Measurements from ENCODE around the gene TRAFD1. TPM values are rescaled to one million over a fixed set of nuclear protein-coding genes. Genes with fewer than 3 reads are reported as not detected.

Gene TRAFD1
- total RNA-seq, 1 donor from 2014 or later: 27.5 TPM

DNA sequence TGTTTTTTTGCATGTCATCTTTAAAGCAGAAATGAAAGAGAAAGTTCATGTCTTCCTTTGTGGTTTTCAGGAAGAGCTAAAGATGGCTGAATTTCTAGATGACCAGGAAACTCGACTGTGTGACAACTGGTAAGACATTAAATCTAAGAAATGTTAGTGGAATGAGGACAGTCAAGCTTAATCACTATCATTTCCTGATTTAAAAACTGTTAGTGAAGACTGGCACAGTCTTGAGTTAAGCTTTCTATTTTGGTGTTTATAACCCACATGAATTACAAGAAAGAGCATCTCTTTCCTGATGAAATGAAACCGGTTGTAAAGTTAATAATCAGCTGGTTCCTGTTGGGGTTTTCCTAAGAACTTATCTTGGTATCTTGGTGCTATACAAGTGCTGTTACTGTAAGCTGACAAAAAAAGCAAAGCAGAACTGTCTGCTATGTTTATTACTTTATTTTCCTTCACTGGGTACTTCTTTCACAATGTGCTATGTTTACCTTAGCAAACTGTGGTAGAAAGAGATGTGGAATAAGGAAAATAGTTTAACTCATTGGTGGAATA, 5.2 kb downstream of the TRAFD1 start:
- no peaks in the 10 kb centered on the region for H3K27me3 Mint-ChIP-seq (ENCODE audit: low read depth)
- TF ChIP-seq CTCF (IDR thresholded peaks at IDR 0.05): no peak
- no peaks in the 10 kb centered on the region for H3K9me3 Mint-ChIP-seq (ENCODE audit: low read depth)
- H3K4me1 Mint-ChIP-seq (ENCODE audit: low read depth): peaks cover 35% of the 10 kb centered on the region
- peaks cover 6% of the 10 kb centered on the region for H3K36me3 Mint-ChIP-seq (ENCODE audit: low read depth)
- H3K4me3 Mint-ChIP-seq (ENCODE audit: unreplicated experiment): no peak overlapping the region
- peak overlapping the region; percentile 51 for H3K27ac Mint-ChIP-seq (ENCODE audit: unreplicated experiment)
- no peak for DNase-seq (ENCODE audit: low spot score)

DNA sequence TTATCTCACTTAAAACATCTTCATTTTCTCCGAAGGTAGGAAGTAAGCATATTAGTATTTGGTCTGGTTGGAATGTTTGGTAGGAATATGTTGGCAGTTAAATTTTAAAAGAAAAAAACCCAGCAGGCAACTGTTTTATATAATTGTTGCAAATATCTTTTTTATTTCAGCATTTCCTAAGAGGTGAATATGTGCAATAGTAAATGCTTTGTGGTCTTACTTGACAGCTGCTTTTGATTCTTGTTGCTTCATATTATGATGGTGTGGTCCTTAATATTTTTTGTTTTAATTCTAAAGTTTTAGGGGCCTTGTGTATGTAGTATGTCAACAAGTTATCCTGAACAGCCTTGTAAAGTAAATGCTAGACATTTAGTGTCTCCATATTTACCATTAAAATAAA, 6.3 kb downstream of the TRAFD1 start:
- peaks cover 7% of the 10 kb centered on the region for H3K36me3 Mint-ChIP-seq (ENCODE audit: low read depth)
- no peak for TF ChIP-seq CTCF (IDR thresholded peaks at IDR 0.05)
- no peak for DNase-seq (ENCODE audit: low spot score)
- no peaks in the 10 kb centered on the region for H3K9me3 Mint-ChIP-seq (ENCODE audit: low read depth)
- H3K27ac Mint-ChIP-seq (ENCODE audit: unreplicated experiment): no peak overlapping the region
- H3K27me3 Mint-ChIP-seq (ENCODE audit: low read depth): no peaks in the 10 kb centered on the region
- no peak overlapping the region for H3K4me3 Mint-ChIP-seq (ENCODE audit: unreplicated experiment)
- peaks cover 28% of the 10 kb centered on the region for H3K4me1 Mint-ChIP-seq (ENCODE audit: low read depth)

- DNase-seq (ENCODE audit: low spot score): no peak
- H3K4me3 Mint-ChIP-seq (ENCODE audit: unreplicated experiment): no peak overlapping the region
- H3K9me3 Mint-ChIP-seq (ENCODE audit: low read depth): no peaks in the 10 kb centered on the region
Observed at GRCh38 chr12:112133418-112133817, 8.1 kb downstream of the TRAFD1 start.

DNA sequence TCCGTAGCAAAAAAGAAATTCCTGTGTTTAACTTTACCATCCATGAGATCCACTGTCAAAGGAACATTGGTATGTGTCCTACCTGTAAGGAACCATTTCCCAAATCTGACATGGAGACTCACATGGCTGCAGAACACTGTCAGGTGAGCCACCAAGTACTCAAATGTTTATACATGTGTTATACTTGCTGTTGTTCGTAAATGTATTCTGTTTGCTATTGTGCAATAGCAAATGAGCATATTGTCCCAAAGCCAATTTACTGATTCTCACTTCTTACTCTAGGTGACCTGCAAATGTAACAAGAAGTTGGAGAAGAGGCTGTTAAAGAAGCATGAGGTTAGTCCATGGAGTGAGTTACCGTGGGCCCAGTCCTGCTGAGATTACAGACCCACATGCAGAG, 9.4 kb downstream of the TRAFD1 start:
- peaks cover 7% of the 10 kb centered on the region for H3K36me3 Mint-ChIP-seq (ENCODE audit: low read depth)
- no peak overlapping the region for H3K4me3 Mint-ChIP-seq (ENCODE audit: unreplicated experiment)
- DNase-seq (ENCODE audit: low spot score): no peak
- no peak overlapping the region for H3K27ac Mint-ChIP-seq (ENCODE audit: unreplicated experiment)
- H3K27me3 Mint-ChIP-seq (ENCODE audit: low read depth): no peaks in the 10 kb centered on the region
- peaks cover 13% of the 10 kb centered on the region for H3K4me1 Mint-ChIP-seq (ENCODE audit: low read depth)
- no peak for TF ChIP-seq CTCF (IDR thresholded peaks at IDR 0.05)
- no peaks in the 10 kb centered on the region for H3K9me3 Mint-ChIP-seq (ENCODE audit: low read depth)

More at GRCh38 chr12:112133418-112133817, 8.1 kb downstream of the TRAFD1 start:
- Mint-ChIP-seq H3K27ac (ENCODE audit: unreplicated experiment) (no peak overlapping the region), H3K27me3 (ENCODE audit: low read depth) (no peaks in the 10 kb centered on the region), H3K36me3 (ENCODE audit: low read depth) (peaks cover 7% of the 10 kb centered on the region), H3K4me1 (ENCODE audit: low read depth) (peaks cover 22% of the 10 kb centered on the region)
- TF ChIP-seq CTCF (IDR thresholded peaks at IDR 0.05): no peak

GRCh38 chr12:112140728-112141127, 15.4 kb downstream of the TRAFD1 start:
- no peak for TF ChIP-seq CTCF (IDR thresholded peaks at IDR 0.05)
- H3K9me3 Mint-ChIP-seq (ENCODE audit: low read depth): no peaks in the 10 kb centered on the region

More at GRCh38 chr12:112140728-112141127, 15.4 kb downstream of the TRAFD1 start:
- no peaks in the 10 kb centered on the region for H3K4me1 Mint-ChIP-seq (ENCODE audit: low read depth)
- no peaks in the 10 kb centered on the region for H3K27me3 Mint-ChIP-seq (ENCODE audit: low read depth)
- no peak overlapping the region for H3K27ac Mint-ChIP-seq (ENCODE audit: unreplicated experiment)
- no peak for DNase-seq (ENCODE audit: low spot score)
- peaks cover 25% of the 10 kb centered on the region for H3K36me3 Mint-ChIP-seq (ENCODE audit: low read depth)
- H3K4me3 Mint-ChIP-seq (ENCODE audit: unreplicated experiment): no peak overlapping the region
